Activated CD8-positive, alpha-beta memory T cell treated with anti-CD3 and anti-CD28 coated beads, Interleukin-2, amount 50 U/mL, for 24 hours (primary cell): ENCODE data around the gene DNAI2.
A peak's percentile ranks its signal among the peaks of the same experiment; 100 is the strongest.

Experiments used
- DNase-seq: peaks from one replicate; pipeline ENCODE4 v3.0.0-alpha.2; 2020; ENCODE audit errors: extremely low read depth

The DNAI2 gene

DNA sequence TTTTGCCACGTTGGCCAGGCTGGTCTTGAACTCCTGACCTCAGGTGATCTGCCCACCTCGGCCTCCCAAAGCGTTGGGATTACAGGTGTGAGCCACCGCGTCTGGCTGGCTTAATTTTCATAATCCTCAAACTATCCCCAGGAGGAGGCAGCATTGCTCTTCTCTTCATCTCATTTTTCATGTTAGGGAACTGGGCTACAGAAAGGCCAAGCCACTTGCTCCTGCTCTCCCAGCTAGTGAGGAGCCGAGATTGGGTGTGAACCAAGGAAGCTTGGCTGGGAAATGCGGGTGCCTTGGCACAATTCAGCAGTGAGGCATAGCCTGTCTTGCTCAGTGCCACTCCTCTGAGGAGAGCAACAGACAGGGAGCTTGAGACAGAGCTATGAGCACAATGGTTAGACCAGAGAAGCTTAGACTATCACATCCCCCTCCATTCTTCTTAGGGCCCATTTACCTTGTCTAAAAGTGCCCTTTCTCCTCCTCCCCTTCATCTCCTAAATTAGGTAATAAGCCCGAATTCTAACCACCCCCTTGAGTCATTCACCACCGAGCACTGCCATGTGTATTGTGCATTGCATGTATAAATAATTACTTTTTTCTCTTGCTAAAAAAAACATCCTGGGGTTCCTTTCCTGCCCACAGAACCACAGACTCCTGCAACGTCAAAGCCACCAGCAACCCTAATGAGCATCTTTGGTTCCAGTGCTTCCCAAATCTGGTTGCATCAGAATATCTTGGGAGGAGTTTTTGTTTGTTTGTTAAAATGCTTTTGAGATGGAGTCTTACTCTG, 32.0 kb downstream of the DNAI2 start:
- DNase-seq: no peak

DNA sequence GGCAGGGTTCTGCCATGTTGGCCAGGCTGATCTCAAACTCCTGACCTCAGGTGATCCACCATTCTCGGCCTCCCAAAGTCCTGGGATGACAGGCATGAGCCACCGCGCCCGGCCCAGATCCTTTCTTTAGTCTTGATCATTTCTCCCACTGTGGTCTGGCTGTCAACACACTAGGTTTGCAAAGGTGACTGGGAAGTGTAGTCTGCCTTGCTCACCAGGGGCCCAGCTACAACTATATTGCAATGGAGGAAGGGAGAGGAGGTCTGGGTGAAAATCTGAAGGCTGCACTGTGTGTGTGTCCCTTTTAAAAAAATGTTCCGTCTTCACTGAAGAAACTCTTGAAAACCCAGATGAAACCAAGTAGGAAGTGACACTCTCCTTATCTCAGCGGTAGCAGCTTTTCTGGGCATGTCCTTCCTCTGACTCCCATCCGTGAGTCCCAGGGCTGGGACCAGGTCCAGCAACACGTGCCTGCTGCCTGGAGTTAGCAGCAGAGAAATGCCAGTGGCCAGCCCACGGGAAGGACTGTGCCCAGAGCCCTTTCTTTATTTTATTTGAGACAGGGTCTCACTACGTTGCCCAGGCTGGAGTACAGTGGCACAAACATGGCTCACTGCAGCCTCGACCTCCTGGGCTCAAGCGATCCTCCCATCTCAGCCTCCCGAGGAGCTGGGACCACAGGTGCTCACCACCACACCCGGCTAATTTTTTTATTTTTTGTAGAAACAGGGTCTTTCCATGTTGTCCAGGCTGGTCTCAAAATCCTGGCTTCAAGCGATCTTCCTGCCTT, 34.1 kb downstream of the DNAI2 start:
- DNase-seq: no peak

DNA sequence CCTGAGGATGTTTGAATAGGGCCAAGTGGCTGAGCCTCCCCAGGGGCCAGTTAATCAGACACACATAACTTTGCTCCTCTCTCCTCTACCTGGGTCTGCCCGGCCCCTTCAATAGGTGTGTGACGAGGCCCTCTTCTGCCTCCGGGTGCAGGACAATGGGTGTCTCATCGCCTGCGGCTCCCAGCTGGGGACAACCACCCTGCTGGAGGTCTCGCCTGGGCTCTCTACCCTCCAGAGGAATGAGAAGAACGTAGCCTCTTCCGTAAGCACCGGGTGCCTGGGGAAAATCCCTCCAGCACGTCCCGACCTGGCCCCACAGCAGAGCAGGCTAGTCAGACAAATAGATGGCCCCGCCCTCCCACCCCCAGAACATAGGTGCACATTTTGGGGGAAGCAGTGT, 35.9 kb downstream of the DNAI2 start:
- DNase-seq: no peak

DNA sequence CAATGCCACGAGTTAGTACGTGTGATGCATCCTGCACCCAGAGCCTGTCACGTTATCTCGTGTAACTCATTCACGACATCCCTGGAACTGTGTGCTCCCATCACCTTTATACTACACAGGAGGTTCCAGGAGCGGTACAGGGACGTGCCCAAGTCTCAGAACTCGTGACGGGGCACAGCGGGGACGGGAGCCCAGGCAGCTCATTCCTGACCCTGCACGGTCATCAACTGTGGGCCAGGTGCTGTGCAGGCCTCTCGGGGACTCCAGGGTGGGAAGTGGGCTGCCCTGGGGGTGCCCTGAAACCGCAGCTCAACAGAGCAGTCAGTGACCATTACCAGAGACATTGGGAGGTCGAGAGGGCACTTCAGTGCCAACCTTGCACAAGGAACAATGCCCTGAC, 40.8 kb downstream of the DNAI2 start:
- DNase-seq: no peak

DNA sequence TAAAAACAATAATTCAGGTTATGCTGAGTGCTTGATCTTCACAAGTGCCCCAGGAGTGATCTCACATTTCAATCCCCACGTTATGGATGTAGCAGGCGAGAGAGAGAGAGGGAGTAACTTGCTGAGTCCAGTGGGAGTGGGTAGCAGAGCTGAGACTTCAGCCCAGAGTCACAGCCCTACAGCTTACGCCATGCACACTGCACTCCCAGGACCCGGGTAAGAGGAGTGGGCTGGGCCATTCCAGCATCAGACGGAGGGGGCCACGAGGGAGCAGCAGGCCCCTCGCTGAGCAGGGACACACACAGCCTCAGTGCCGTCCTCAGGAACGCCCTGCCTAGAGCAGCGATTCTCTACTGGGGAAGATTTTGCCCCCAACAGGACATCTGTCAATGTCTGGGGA, 42.2 kb downstream of the DNAI2 start:
- DNase-seq: no peak

DNA sequence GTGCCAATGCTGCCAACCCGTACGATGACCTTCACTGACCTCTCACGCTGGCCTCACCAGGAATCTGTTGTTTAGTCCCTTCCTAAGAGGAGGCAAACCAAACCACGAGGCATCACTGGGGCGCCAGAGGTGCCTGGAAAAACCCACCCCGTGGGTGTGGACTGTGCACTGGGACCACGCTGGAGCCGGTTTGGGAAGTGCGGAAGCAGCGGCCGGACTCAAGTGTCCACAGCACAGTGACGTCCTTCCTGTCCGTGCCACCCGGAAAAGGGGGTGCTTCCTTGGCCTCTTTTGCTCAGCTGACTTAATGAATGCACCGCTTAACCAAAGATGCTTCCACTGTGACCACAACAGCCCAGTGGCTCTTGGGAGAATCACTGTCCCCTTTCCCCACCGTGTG, 43.0 kb downstream of the DNAI2 start:
- DNase-seq: no peak

DNA sequence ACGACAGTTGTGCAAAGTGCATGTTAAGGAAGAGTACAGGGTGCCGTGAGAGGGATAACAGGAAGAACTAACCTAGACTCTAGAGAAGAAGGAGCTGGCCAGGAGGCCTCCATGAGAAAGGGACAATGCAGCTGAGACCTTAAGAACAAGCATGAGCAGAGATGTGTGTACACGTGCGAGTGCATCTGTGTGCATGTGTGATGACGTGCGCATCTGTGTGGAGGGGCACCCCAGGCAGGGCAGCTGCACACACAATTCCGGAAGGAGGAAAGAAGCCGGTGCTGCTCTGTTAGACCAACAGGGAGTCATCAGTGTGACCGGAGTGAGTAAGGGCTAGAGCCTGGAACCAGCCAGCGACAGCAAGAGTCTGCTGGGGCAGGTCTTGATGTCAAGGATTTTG, 44.4 kb downstream of the DNAI2 start:
- no peak for DNase-seq

DNA sequence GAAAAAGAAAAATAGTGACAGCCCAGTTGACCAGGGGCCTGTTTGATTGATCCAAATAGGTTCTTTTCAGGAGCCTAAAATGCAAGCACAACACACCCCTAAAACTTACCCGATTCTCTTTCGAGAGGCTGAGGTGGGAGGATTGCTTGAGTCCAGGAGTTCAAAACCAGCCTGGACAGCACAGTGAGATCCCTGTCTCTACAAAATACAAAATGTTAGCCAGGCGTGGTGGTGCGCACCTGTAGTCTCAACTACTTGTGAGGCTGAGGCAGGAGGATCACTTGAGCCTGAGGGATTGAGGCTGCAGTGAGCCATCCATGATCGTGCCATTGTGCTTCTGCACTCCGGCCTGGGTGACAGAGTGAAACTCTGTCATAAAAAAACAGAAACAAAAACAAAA, 50.5 kb downstream of the DNAI2 start:
- no peak for DNase-seq

DNA sequence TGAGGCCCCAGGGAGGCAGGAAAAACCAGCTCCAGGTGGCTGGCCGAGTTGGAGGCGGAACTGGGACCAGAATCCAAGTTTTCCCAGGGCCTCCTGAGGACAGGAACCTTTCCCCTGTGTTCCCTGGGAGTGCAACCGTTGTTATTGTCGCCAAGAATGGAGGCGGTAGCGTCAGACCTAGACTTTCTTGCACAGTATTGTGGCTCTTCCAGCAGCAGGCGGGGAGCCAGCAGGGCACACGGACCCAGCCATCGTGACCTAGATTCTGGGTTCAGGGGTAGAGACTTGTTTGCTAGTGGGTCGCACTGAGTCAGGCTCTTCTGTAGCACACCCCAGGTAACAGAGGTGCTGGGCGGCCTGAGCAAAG, 51.3 kb downstream of the DNAI2 start:
- DNase-seq: no peak

DNA sequence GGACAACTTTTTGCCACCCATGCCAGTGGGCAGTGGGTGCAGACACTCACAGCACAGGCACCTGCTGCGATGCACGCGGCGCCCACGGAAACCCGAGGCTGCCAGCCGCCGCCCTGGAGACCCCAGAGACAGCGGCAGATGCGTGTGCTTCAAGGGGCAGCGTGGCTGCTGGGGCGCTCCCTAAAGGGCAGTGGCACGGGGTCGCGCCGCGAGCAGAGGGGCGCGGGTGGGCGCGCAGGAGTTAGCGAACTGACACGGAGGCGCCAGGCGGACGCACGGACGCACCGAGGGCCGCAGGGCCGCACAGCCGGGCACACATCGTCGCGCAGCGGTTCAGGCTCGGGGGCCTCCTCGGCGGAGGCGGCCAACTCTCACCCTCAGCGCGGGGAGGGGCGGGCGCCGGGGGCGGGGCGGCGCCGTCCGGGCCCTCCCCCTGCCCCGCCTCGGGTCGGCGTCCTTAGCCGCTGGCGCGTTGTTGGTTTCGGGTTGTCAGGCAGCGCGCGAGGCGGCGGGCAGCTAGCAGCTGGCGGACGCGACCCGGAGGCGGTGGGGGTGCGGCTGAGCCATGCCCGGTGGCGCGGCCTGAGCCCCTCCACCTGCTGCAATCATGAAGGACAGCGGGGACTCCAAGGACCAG, 51.8 kb downstream of the DNAI2 start, which contains the start of gene KIF19:
Gene KIF19 (plus strand): TSS at position 484 of the 637 bp plus-strand sequence. CDS start 124 bp downstream, at position 608.
- peak; percentile 4 for DNase-seq

DNA sequence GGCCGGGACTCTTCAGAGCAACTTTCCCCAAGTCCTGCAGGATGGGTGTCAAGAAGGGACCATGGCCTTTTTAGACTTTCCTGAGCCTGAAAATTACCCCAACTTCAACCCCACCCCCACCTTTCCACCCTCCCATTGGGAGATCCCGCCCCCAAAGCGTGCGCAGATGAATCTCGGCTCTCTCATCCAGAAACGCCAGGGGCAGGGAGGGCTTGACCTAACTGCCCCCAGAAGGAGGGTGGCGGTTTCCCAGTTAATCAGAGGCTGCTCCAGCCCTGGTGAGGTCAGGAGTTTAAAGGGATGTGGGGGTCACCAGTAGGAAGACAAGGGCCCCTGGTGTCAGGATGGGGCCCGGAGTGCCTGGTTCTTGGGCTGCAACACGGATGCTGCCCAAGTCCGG, 52.5 kb downstream of the DNAI2 start:
- no peak for DNase-seq

DNA sequence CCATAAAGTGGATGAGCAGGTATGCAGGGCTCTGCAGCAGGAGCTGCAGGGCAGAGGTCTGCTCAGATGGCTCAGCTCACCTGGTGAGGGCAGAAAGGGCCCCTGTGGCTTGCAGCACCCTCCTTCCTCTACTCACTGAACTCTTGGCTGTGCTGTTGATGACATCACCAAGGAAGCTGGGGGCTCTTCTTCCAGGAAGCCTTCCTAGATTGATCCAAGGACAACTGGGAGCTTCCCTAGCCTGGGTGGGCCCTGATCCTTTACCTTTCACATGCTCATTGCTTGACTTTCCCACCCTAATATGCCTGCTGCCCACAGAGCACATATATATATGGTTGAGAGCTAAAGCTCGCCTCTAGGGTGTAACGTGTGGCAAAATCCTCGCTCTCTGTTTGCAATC, 54.5 kb downstream of the DNAI2 start:
- DNase-seq: no peak

DNA sequence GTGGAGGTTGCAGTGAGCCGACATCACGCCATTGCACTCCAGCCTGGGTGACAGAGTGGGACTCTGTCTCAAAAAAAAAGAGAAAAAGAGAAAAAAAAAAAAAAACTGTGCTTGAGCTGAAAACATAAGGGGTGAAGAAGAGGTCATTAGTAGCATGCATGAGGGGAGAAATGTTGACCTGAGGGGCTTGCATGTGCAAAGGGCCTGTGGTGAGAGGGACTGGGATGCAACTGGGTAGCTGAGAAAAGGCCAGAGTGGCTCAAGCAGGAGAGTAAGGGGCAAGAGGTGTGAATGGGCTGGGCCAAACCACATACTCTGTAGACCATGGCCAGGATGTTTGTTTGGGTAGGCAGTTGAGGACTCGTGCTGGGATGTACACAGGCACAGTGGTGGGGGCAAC, 55.3 kb downstream of the DNAI2 start:
- no peak for DNase-seq

DNA sequence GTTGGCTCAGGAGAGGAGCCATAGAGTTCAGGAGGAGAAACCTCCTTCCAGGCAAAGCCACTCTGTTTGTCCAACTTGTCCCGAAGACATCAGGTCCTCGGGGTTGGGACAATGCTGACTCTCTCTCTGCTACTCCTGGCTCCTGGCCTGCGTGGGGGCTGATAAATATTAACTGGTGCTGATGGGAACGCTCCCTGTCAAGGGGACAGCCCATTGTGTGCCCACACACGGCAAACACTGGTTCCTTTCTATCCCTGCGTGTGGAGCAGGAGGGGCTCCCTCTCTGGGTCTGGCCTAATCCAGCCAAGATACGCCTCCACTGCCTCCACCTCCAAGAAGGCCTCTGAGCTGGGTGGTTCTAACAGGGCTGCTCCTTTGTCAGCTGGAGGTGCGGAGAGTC, 56.4 kb downstream of the DNAI2 start:
- DNase-seq: no peak

DNA sequence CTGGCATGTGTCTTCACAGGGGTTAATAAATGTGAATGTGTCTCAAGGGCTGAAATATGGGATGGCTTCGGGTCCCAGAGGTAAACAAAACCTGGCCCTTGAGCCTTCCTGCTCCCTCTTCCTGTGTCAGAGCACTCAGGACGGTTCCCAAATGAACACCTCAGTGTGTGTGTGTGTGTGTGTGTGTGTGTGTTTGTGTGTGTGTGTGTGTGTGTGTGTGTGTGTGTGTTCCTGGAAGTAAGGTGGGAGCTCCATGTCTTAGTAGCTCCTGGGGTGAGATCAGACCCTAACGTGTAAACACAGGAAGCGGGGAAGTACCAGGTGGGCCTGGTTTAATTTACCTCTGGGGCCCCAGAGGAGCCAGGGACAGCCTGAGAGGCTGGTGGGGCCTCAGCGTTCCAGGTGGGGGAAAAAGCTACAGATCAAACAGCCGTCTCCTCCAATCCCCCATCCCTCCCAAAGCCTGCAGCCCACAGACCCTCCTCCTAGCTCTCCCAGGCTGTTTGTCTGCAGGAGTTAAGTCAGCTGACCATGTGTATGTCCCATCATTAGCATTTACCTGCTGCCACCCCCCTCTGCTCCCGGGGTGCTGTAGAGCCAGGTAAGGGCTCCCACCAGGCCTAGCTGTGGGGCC, 58.1 kb downstream of the DNAI2 start:
- DNase-seq: no peak

DNA sequence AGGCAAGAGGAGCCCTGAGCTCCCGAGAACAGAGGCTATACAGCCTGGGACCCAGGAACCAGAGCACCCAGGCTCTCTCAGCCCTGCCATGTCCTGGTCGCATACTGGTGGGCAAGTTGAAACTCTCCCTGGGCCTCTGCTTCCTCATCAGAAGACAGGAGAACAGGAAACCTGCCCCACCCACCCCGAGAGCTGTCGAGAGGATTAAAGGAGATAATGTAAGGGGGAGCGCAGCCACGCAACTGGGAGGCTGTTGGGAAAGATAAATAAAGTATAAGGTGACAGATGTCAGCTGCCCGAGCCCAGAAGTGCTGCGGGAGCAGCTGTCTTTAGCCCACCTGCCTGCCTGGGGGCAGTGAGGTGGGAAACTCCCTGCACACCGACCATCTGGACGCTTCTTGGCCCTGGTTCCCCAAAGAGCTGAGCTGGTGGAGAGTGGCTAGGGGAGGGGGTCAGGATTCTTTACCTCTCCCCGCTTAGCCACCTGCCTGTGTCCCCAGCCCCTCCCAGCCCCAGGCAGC, 58.8 kb downstream of the DNAI2 start:
- DNase-seq: no peak

DNA sequence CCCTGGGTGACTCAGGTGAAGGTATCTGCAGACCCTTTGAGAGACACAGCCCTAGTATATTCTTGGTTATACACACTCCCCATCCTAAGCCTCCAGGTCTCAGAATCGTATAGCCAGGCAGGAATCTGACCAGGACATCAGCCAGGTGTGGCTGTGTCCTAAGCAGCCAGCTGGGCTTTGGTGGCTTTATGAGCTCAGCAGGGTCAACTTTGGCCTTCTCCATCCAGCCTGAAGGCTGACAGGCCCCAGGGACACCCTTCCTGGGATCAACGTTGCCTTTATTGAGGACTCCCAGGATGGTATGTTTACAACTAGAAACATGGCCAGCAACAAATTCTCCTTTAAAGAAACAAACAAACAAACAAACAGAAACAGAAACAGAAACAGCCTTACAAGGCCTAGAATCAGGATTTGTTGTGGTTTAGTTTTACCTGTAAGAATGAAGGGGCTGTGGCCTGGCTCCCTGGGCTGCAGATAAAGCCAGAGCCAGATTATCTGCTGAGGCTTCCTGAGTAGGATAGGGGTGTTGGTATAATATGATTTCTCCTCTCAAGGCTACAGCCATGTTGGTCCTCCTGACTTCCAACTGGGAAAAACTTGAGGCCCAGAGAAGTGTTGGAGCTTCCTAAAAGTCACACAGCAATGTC, 60.5 kb downstream of the DNAI2 start:
- DNase-seq: no peak

DNA sequence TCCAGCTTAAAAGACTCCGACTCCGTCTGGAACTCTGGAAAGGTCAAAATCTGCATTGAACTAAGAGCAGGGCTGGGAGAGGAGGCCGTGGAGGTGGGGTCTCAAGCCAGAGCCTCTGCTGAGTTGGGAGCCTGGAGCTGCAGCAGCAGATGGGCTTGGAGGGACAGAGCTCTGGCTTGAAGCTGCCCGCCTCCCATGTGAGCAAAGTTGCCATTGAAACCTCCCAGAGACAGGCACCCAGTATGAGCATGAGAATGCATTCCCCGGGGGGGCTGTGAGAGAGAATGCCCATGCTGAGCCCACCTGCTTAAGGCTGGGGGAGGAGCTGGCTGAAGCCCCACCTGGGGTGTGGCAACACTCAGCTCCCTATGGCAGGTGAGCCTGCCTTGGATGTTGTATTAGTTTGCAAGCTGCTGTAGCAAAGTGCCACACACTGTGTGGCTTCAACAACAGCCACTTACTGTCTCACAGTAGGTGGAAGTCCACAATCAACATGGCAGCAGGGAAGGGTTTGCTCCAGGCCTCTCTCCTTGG, 61.6 kb downstream of the DNAI2 start:
- DNase-seq: no peak

DNA sequence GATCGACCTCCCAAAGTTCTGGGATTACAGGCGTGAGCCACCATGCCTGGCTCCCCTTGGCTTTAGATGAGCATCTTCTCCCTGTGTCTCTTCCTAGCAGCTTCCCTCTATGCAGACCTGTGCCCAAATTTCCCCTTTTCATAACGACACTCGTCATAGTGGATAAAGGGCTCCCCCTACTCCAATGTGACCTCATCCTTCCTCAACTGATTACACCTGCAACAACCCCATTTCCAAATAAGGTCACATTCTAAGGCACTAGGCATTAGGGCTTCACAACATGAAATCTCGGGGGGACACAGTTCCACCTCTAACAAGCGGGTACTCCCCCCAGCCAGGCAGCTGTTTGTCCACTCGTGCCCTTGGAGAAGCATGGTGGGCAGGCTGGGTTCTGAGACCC, 62.3 kb downstream of the DNAI2 start:
- DNase-seq: no peak

DNA sequence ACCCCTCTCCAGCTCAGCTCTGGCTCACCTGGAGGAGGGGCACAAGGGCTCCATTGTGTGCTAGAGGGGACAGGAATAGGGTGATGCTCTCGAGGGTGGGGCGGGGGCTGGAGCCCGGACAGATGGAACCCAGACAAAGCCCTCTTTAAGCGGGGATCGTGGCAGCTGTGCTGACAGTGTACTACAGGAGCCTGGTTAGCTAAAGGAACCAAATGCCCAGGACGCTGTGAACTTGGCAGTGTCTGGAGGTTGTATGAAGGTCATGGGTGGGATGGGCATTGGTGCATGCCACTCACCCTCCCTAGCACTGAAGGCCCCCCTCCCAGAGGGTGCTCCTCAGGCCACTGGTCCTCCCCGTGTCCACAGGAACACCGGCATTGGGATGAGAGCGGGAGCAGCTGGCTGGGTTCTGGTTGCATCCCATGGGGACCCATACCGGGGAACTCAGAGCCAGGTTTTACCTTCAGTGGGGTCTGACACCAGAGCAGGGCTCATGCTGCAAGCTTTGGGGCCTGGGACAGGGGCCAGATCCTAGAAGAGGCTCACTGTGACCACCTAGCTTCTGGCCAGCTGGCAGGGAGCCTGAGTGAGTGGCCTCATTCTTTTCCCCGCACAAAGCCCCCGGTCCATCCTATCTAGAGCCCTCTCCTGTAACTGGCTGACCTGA, 63.9 kb downstream of the DNAI2 start:
- no peak for DNase-seq
